ENCODE measurements around the gene OSTN. TPM values are rescaled to one million over a fixed set of nuclear protein-coding genes. Genes with fewer than 3 reads are reported as not detected.

Gene OSTN
- total RNA-seq, 2 experiments from 2014 or later, result not detected

DNA sequence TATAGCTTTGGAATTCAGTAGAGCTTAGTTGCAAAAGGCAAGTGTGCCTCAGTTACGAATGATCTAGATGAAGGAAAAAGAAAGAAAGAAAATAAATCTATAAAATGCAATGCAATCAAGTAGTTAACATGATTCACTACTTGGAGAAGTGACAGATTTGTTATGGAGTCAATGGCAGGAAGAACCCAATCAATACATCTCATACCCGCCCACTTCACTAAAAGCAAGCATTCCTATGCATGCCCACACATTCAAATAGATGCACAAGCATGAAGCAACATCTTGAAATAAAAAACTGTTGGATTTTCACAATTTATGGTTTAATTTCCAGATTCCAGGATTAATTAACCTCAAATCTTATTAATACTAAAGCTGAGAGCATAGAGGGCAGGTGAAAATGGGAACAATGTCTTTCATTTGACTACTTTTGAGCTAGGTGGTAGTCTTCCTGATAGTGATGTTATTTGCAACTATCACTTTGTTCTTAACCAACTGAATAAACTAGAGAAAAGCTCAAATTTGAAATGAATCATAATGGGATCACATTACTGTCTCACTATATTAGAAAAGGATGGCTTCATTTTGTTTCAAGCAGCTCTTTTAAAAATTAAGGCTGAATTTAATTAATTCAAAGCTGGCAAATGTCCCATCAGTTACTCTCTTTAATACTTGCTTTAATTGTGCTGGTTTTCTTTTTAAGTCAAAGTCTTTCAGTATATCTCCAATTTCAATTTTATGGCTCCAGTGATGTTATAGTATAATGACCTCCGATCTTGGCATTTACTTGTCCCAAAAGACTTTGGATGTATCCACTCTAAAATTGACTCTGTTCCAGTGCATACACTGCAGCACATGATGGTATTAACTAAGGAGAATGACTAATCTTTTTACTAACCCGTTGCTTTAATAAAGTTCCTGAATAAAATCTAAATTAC is 83.5 kb downstream of the OSTN start:
- H3K36me3 Mint-ChIP-seq (ENCODE audit: low read depth), result no peaks in the 10 kb centered on the region
- DNase-seq, result no peak
- H3K27me3 Mint-ChIP-seq, result no peaks in the 10 kb centered on the region
- no peak overlapping the region for H3K4me3 Mint-ChIP-seq
- ChIA-PET POLR2A (no interaction called here), CTCF (no interaction called here)
- TF ChIP-seq CTCF (IDR thresholded peaks at IDR 0.05), result no peak
- no peak overlapping the region for H3K27ac Mint-ChIP-seq
- H3K9me3 Mint-ChIP-seq, result peaks cover 2% of the 10 kb centered on the region
- intact Hi-C loops (cut with micrococcal nuclease), result no loop called here
- no peak for ATAC-seq
- no peaks in the 10 kb centered on the region for H3K4me1 Mint-ChIP-seq (ENCODE audit: low read depth)

DNA sequence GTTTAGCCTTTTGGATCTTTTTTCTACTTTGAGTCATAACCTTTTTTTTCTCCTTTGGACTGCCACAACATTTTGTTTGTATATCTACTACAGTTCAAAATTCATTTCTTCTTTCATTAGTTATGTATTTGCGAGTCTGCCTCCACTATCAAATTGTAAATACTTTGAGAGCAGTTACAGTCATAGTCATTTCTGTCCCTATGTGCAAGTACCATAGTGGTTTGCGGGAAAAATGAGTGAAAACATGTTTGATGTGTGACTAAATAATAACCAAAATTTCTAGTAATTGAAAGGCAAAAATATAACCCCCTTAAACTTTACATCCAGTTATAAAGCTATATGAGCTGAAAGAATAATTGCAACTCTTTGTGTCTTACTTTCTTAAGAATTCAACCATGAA is 84.4 kb downstream of the OSTN start:
- POLR2A ChIA-PET, result no interaction called here
- no peak overlapping the region for H3K27ac Mint-ChIP-seq
- no peak for TF ChIP-seq CTCF (IDR thresholded peaks at IDR 0.05)
- H3K4me3 Mint-ChIP-seq, result no peak overlapping the region
- DNase-seq (no peak), ATAC-seq (no peak)
- no peaks in the 10 kb centered on the region for H3K27me3 Mint-ChIP-seq
- H3K9me3 Mint-ChIP-seq, result peaks cover 2% of the 10 kb centered on the region
- no peaks in the 10 kb centered on the region for H3K36me3 Mint-ChIP-seq (ENCODE audit: low read depth)
- CTCF ChIA-PET, result no interaction called here
- no peaks in the 10 kb centered on the region for H3K4me1 Mint-ChIP-seq (ENCODE audit: low read depth)
- intact Hi-C loops (cut with micrococcal nuclease), result no loop called here

GRCh38 chr3:191290311-191291025 is 91.4 kb downstream of the OSTN start:
- DNase-seq (no peak), ATAC-seq (no peak)
- no peak for TF ChIP-seq CTCF (IDR thresholded peaks at IDR 0.05)
- CTCF ChIA-PET, result no interaction called here
- peak overlapping the region; percentile 40 for H3K27ac Mint-ChIP-seq
- POLR2A ChIA-PET, result no interaction called here
- H3K4me3 Mint-ChIP-seq, result no peak overlapping the region
- peaks cover 1% of the 10 kb centered on the region for H3K9me3 Mint-ChIP-seq
- H3K36me3 Mint-ChIP-seq (ENCODE audit: low read depth), result no peaks in the 10 kb centered on the region
- H3K4me1 Mint-ChIP-seq (ENCODE audit: low read depth), result peaks cover 2% of the 10 kb centered on the region
- intact Hi-C loops (cut with micrococcal nuclease), result no loop called here
- no peaks in the 10 kb centered on the region for H3K27me3 Mint-ChIP-seq

- H3K27me3 Mint-ChIP-seq, result no peaks in the 10 kb centered on the region
- ChIA-PET CTCF (no interaction called here), POLR2A (no interaction called here)
- peaks cover 1% of the 10 kb centered on the region for H3K9me3 Mint-ChIP-seq
- no peak for ATAC-seq
- intact Hi-C loops (cut with micrococcal nuclease), result no loop called here
- TF ChIP-seq CTCF (IDR thresholded peaks at IDR 0.05), result no peak
- no peak overlapping the region for H3K4me3 Mint-ChIP-seq
- DNase-seq, result no peak
- H3K4me1 Mint-ChIP-seq (ENCODE audit: low read depth), result peaks cover 2% of the 10 kb centered on the region
- H3K27ac Mint-ChIP-seq, result no peak overlapping the region
- H3K36me3 Mint-ChIP-seq (ENCODE audit: low read depth), result no peaks in the 10 kb centered on the region
These were observed 93.4 kb downstream of the OSTN start for GRCh38 chr3:191292243-191293015.

All from activated CD8-positive, alpha-beta T cell treated with anti-CD3 and anti-CD28 coated beads for 36 hours (primary cell).